GM18909 (cell line): ENCODE measurements around the gene CCDC146.
"Not testable (repeated sequence)": the region's sequence is repeated elsewhere in the genome, so short reads cannot be mapped to it uniquely, and the experiment has no call there.

ENCODE experiments used
- ATAC-seq: cut with Tn5 transposase; IDR thresholded peaks from one replicate; pipeline ENCODE4 v1.9.1; 2021; ENCODE audit warnings: mild to moderate bottlenecking; ENCODE audit not compliant: unreplicated experiment, poor library complexity

Gene CCDC146

GRCh38 chr7:77188731-77189437 is 66.5 kb downstream of the CCDC146 start:
- ATAC-seq: no peak

DNA sequence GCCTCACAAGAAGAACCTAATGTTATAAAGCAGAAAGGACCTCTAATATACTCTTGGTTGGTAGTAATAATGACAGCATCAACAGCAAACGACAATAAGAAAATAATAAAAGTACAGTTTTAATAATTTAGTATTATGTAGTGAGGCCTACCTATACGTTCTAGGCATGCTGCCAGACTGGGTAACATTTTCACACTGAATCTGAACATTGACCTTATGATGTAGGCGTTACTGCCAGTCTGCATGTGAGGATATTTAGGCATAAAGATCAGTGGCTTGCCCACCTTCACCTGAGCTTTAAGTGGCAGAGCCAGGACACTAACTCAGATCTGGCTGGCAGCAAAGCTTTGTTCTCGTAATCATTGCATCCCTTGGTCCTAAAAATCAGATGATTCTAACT is 74.7 kb downstream of the CCDC146 start:
- no peak for ATAC-seq

DNA sequence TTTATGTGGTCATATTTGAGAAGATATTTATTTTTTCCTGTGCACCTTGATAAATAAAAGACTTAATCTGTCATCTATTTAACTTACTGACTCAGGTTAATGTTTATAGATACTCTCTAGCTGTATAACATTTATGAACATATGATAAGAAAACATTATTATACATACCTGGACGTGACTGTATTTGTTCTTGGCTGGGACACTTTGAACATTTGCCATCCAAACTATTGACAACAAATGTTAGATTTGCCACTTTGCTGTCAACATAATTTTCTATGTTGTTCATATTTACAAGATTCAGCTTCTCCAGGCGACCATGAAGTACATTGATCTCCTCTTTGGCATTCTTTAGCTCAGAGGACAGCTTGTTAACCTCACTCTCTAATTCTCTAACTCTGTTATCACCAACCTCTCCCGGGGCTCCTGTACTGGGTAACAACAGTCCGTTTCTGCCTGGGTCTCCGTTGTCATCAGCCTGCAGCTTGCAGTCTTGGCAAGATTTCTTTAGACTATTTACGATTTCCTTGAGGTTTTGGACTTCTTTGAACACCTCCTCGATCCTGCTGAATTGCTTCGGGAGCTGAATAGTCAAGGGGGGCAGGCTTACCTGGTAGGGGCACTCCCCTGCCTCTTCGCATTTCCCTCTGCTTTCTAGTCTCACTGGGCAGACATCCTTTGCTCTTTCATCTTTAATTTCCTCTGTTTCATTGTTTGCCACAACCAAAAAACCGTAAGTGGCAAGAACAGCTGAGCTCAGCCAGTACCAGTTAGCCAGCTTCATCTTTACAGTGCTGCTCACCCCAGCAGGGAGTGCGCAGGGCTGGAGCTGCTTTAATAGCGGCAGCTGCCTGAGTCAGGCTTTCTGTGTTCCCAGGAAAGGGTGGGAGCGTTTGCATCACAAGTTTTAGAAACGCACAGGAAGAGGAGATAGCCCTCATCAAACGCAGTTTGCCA is 76.9 kb downstream of the CCDC146 start, which contains the start of gene FGL2:
FGL2 (minus strand) TSS at position 807 of the 954 bp plus-strand sequence; CDS start at position 781, 26 bp downstream.
- no peak for ATAC-seq

- no peak for ATAC-seq
These were observed 78.1 kb downstream of the CCDC146 start for GRCh38 chr7:77200542-77200941.

DNA sequence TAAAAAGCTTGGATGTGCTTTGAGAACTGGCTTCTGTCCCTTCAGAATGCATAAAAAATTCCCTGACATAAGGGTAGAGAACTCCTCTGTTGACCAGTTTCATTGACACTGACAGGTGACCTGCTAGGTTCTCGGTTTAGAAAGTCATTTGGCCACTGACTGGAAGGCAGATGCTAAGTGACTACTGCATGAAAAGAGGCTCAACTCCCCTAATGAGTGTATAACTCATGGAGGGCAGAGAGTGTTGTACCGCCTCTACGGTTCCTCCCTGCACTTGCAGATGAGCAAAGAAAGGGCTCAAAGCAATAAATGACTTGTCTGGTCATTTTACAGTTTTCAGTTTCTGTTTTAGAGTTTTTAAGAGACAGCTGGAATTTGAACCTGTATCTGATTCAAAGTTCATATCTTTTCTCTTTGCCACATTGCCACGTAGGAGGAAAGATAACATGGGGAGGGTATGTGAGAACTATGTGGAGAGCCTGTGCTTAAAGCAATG is 80.1 kb downstream of the CCDC146 start:
- peak; percentile 95 for ATAC-seq

DNA sequence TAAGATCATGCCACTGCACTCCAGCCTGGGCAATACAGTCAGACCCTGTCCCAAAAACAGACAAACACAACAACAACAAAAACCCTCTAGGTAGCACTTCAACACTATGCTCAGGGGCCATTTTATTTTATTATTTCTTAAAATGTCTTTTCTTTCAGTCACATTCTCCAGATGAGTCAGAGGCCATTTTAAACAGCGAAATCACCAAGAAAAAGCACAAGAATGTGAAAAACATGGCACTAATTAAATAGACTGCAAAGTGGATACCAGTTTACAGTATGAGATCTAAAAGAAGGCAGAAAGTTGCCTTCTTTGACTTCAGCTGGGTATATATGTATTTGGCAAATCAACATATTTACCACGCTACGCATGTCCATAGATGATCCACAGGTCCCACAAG is 83.3 kb downstream of the CCDC146 start:
- no peak for ATAC-seq

GRCh38 chr7:77208416-77208815 is 86.0 kb downstream of the CCDC146 start:
- no peak for ATAC-seq

GRCh38 chr7:77209479-77210139 is 87.2 kb downstream of the CCDC146 start:
- no peak for ATAC-seq

- ATAC-seq: no peak
These were observed 93.9 kb downstream of the CCDC146 start for GRCh38 chr7:77216181-77216845.

DNA sequence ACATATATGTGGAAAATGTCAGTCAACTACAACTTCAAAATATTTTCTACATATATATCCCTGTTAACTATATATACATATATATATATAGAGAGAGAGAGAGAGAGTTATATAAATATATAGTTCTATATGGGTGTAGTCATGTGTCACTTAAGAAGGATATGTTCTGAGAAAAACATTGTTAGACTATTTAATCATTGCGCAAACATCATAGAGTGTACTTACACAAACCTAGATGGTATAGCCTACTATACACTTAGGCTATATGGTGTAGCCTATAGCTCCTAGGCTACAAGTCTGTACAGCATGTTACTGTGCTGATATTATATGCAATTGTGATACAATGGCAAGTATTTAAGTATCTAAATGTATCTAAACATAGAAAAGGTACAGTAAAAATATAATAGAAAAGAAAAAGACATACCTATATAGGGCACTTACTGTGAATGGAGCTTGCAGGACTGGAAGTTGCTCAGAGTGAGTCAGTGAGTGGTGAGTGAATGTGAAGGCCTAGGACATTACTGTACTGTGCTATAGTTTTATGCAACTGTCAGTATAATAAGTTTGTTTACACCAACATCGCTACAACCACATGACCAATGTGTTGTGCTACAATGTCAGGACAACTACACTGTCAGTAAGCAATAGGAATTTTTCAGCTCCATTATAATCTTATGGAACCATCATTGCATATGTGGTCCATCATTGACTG is 95.2 kb downstream of the CCDC146 start:
- ATAC-seq: no peak

- ATAC-seq: not testable (repeated sequence)
These were observed 97.4 kb downstream of the CCDC146 start for GRCh38 chr7:77219701-77220331.

DNA sequence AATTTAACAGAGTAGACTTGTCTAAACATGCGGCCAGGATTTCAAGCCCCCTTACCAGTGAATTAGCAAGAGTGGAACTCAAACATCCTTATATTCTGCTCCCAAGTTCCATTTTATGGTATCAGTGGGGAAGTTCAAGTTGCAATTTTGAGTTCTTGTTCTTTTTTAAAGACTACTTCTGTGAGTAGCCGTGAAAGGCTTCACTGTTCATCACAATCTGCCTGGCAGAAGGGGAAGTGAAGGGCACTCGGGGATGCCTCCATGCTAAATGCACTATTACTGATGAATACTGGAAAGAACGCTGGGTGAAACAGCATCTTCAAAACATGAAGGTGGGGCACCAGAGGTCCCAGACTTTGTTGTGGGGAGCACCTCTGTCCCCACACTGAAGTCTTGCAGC is 99.7 kb downstream of the CCDC146 start:
- ATAC-seq: no peak

DNA sequence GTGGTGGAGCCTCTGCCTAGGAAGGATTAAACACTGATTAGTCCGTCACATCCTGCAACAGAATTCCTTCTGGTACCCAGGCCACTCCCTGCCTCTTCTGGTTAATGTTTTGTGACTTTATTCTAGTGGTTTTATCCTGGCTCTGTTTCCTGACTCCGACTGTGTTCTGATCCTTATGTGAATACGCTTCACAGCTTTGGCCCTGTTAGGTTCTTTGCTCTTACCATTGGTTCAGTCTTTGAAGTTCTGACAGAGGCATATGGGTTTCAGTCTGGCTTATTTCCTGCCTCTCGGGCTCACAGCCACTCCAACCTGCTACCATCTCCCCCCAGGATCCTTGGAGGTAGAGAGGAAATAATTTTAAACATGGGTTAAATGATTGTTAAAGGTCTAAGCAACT is 100.4 kb downstream of the CCDC146 start:
- ATAC-seq: no peak

DNA sequence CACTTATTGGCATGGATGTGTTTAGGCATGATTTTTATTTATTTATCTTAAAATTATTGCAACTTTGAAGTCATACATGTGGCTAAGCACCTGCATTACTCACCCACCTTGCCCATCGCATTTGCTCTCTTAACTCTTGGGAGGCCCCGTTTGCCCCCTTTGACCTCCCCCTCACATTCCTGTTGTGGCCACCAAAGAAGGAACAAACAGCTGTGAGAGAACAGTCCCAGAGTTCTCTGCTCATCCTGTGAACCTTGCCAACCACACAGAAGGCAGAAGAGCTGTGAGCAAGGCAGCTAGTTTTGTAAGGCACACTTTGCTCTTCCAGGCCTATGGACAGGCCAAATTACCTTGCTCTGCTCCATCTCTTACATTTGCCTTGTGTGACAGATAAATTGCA is 100.8 kb downstream of the CCDC146 start:
- ATAC-seq: no peak

DNA sequence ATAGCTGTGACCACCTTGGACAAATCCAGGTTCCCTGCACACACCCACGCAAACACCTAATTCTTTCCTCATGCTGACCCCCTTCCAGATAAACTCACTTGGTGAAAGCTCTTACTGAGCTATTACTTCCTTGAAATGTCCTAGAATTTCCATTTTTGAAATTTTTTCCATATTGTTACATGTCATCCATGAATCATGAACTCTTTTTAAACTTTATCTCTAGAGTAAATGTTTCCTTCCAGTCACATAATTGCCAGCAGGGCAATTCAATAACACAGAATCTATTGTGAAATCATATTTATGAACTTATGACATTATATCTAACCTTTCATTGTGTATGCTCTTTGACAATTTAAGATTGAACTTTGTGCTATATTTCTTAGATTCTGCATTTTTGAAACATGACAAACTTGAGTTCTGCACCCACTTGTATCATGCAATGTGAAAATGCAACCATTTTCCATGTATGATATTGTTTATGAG is 104.0 kb downstream of the CCDC146 start:
- no peak for ATAC-seq

GRCh38 chr7:77228795-77229194 is 106.4 kb downstream of the CCDC146 start:
- ATAC-seq: not testable (repeated sequence)

GRCh38 chr7:77232467-77232866 is 110.1 kb downstream of the CCDC146 start:
- ATAC-seq: no peak

- ATAC-seq: no peak
These were observed 112.9 kb downstream of the CCDC146 start for GRCh38 chr7:77235276-77235675.

DNA sequence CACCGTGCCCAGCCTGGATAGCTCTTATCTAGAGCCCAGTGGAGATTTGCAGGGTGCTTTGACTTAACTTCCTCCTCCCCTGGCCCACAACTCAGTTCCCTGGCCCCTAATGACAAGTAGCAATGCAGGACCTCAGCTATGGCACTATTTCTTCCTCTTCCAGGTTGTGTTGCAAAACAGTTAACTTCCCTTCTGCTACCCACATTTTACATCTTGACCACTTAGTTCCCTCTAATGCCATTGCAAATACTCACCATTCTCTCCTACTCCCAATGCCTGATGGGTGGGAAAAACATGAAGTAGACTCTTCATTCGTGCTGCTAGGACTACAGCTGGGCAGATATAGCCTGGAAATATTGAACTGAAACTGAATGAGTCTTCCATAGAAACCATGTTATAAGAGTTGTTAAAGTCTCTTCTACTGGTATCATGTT is 116.3 kb downstream of the CCDC146 start:
- no peak for ATAC-seq
